Tibial nerve (tissue), 4 donors: ENCODE results near the gene ERC2. TPM values are rescaled to one million over a fixed set of nuclear protein-coding genes. Genes with fewer than 3 reads are reported as not detected.

Source experiments
- DNase-seq, 2 donors: peaks; one replicate each; pipeline ENCODE4 v3.0.0-alpha.2; 2019; ENCODE audit warnings: low spot score in 2 of 2
- H3K27ac ChIP-seq, 4 donors: fragments of 200-600 bp; sonication (generic) in 3 of 4; one replicate each; pipeline ENCODE4 v1.5.1; 2017 to 2019; ENCODE audit warnings: mild to moderate bottlenecking in 1 of 4
- H3K27me3 ChIP-seq, 2 donors: fragments of 200-600 bp; sonication (generic) in 1 of 2; one replicate each; pipeline versions ENCODE4 v1.5.1 to v1.6.0; 2017 to 2019
- H3K36me3 ChIP-seq, 3 donors: fragments of 200-600 bp; sonication (generic); one replicate each; pipeline ENCODE4 v1.5.1; 2018 to 2019
- H3K4me1 ChIP-seq, 4 donors: fragments of 200-600 bp; sonication (generic) in 3 of 4; one replicate each; pipeline ENCODE4 v1.5.1; 2017 to 2019
- H3K4me3 ChIP-seq, 4 donors: fragments of 200-600 bp; sonication (generic) in 3 of 4; one replicate each; pipeline ENCODE4 v1.5.1; 2017 to 2019; ENCODE audit warnings: mild to moderate bottlenecking in 1 of 4, moderate library complexity in 1 of 4
- H3K9me3 ChIP-seq, 4 donors: fragments of 200-600 bp; sonication (generic) in 3 of 4; one replicate each; pipeline ENCODE4 v1.5.1; 2017 to 2019
- EP300 ChIP-seq, 2 donors: sonication (generic); formaldehyde crosslinking; IDR thresholded peaks; one replicate each; pipeline ENCODE4 v1.6.1; 2017; ENCODE audit warnings: antibody characterized with exemption in 2 of 2, mild to moderate bottlenecking in 1 of 2
- POLR2A ChIP-seq, 2 donors: fragments of 450-650 bp; IDR thresholded peaks; one replicate each; pipeline ENCODE4 v1.6.1; 2017; ENCODE audit warnings: antibody characterized with exemption in 2 of 2, mild to moderate bottlenecking in 2 of 2, moderate library complexity in 2 of 2
- whole genome bisulfite sequencing, 2 donors: methylation state at CpG; one replicate each; pipeline ENCODE4 v1.1.5; 2018; 5-methylcytosine and 5-hydroxymethylcytosine counted together
- total RNA-seq, 4 donors: library from RNA; depleted of rRNA; stranded (reverse); fragments of >200 nt; gene quantifications; one replicate each; pipeline ENCODE4 v1.1.0, GENCODE V29; 2016
- TF ChIP-seq, protein P1 (sequence below), 5 experiments: fragments of 200-600 bp in 3 of 5; fragments of 450-650 bp in 2 of 5; sonication (generic) in 3 of 5; IDR thresholded peaks; one replicate each; pipeline ENCODE4 v1.5.1; 2016 to 2019; ENCODE audit warnings: antibody characterized with exemption in 5 of 5, mild to moderate bottlenecking in 3 of 5, moderate library complexity in 2 of 5

The ERC2 gene
- total RNA-seq, 4 donors from 2014 or later: 0.84 to 0.98 (median 0.90) TPM; not detected in 1

DNA sequence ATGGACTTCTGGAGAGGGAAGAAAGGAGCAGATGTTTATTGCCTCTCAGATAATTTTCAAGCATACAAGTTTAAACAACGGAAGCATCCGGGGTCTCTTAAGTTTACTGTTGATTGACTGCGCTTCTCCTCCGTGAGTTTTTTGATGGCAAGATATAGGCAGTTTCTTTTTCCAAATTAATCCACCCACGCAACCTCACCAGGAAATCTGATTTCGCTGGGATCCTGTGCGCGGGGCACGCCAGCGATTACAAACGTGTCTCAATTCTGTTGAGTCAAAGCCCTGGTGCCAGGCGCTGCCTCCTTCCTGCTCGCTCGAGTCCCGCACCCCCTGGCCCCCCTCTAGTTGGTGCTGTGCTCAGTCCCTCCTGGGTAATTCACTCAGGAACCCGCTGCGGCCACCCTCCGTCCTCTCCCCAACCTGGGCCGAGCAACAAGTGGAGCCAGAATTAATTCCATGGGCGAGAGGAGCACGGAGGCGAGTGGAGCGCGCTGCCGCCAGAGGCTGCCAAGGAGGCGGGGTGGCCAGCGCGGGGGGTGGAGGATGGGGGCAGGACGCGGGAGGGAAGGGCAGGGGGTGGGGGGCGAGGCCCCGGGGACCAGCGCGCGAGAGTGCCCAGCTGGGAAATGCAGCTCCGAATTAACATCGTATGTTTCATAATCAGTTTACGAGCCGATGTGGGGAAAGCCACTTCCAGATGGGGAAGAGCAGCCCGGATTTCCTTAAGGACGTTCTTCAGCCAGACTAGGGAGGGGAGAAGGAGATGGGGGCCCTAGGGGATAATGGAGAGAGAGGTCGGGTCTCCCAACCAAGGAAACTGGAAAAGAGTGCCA, 987.1 kb downstream of the ERC2 start:
- Histone ChIP-seq H3K27ac (no peak overlapping the region), H3K4me1 (peaks cover 0 to 42% (median 5%) of the 10 kb centered on the region in 4 donors), H3K9me3 (no peaks in the 10 kb centered on the region), H3K4me3 (peak overlapping the region in 3 of 4 donors; percentile 25 to 48 (median 26)), H3K36me3 (no peaks in the 10 kb centered on the region), H3K27me3 (peaks cover 0 to 86% of the 10 kb centered on the region in 2 donors)
- 4 to 5% methylated on average over 30 to 42 of the region's 42 CpGs for WGBS, 2 donors
- no peak for DNase-seq
- TF ChIP-seq EP300 (IDR thresholded peaks at IDR 0.05): no peak
- no peak for TF ChIP-seq POLR2A (IDR thresholded peaks at IDR 0.05)
- TF ChIP-seq, protein P1, sequence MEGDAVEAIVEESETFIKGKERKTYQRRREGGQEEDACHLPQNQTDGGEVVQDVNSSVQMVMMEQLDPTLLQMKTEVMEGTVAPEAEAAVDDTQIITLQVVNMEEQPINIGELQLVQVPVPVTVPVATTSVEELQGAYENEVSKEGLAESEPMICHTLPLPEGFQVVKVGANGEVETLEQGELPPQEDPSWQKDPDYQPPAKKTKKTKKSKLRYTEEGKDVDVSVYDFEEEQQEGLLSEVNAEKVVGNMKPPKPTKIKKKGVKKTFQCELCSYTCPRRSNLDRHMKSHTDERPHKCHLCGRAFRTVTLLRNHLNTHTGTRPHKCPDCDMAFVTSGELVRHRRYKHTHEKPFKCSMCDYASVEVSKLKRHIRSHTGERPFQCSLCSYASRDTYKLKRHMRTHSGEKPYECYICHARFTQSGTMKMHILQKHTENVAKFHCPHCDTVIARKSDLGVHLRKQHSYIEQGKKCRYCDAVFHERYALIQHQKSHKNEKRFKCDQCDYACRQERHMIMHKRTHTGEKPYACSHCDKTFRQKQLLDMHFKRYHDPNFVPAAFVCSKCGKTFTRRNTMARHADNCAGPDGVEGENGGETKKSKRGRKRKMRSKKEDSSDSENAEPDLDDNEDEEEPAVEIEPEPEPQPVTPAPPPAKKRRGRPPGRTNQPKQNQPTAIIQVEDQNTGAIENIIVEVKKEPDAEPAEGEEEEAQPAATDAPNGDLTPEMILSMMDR (IDR thresholded peaks at IDR 0.05): no peak

DNA sequence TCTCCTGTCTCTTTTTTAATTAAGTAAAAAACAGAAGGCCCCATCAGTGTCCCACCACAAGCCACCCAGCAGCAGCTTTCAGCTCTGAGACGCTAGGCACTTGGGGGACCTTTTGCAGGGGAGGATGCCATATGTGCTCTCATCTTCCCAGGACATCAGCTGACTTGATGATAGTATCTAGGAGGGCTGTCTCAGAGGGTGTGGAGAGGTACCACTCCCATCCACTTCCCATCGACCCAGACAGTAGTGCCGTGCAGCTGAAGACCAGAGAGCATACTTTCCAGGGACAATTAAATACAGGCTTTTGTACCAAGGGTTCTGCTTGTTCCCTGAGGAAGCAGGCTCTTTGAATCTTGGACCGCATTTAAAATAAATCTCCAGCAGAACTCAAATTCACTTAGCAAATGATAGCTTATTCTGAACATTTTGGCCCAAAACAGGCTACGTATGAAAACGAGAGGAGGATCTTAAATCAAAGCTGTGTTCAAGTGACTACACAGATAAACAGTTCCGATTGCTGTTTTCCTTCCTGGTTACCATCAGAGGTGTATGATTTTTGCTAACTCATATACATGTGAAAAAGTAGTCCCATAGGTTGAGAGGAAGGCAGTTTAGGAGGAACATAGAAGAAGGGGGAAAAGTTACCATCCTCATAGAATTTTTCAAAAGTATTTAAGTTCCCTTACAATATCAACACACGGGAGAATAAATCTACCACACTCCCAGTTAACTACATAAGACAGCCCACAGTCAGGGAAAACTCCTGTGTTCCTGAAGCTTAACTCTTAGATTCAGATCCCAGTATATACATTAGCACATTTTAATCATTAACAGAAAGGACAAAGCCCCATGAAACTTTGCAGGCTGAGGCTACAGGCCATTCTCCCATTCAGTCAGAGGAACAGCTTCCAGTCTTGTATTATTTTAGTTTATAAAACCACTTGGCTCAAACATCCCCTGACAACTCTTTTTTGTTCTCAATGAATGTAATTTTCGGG, 990.7 kb downstream of the ERC2 start:
- Histone ChIP-seq H3K27me3 (peaks cover 0 to 55% of the 10 kb centered on the region in 2 donors), H3K4me3 (no peak overlapping the region), H3K4me1 (peaks cover 0 to 21% (median 2%) of the 10 kb centered on the region in 4 donors), H3K27ac (no peak overlapping the region), H3K36me3 (no peaks in the 10 kb centered on the region), H3K9me3 (no peaks in the 10 kb centered on the region)
- no peak for DNase-seq
- TF ChIP-seq POLR2A (IDR thresholded peaks at IDR 0.05) (no peak), EP300 (IDR thresholded peaks at IDR 0.05) (no peak)
- TF ChIP-seq, protein P1 (IDR thresholded peaks at IDR 0.05): no peak
- WGBS, 2 donors: 78 to 83% methylated on average over 9 of the region's 9 CpGs

DNA sequence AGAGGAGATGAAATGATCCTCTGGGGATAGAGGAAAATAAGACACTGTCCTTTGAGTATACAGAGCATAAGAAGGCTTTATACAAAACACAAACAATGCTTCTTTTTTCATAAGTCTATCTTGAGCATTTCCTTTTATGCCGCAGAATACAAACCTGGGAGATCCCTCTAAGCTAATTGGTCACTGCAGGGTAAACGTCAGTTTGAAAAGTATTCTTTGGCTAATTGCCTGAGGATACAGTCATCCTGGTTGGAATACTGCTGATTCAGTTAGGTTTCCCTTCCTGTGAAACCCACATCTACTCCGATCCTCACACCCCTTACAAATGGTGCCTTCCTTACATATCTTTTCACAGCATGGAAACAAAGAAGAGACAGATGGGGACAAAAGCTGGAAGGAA, 991.8 kb downstream of the ERC2 start:
- H3K27me3 ChIP-seq: peaks cover 0 to 44% of the 10 kb centered on the region in 2 donors
- H3K27ac ChIP-seq: no peak overlapping the region
- H3K4me1 ChIP-seq: peaks cover 0 to 10% (median 0%) of the 10 kb centered on the region in 4 donors
- TF ChIP-seq, protein P1 (IDR thresholded peaks at IDR 0.05): no peak
- no peak for TF ChIP-seq EP300 (IDR thresholded peaks at IDR 0.05)
- TF ChIP-seq POLR2A (IDR thresholded peaks at IDR 0.05): no peak
- H3K36me3 ChIP-seq: no peaks in the 10 kb centered on the region
- H3K4me3 ChIP-seq: no peak overlapping the region
- H3K9me3 ChIP-seq: no peaks in the 10 kb centered on the region
- DNase-seq: no peak
- 73 to 76% methylated on average over 3 of the region's 3 CpGs for WGBS, 2 donors

DNA sequence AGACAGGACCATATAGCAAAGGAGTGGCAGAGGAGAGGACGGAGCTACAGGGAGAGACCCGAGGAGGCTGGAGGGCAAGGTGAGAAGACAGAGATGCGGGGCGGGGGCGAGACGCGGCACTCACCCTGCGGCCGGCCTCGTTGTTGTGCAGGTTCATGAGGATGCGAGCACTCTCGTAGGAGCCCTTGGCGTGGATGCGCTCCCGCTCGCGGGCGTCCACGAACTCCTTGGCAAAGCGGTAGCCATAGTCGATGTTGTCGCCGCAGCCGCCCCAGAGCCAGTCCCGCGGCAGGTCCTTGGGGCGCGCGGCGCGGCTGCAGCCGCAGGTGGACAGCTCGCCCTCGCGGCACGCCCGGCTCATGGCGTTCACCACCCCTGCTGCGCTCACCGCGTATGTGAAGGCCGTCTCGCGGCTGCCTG, 994.0 kb downstream of the ERC2 start:
- TF ChIP-seq, protein P1 (IDR thresholded peaks at IDR 0.05): no peak
- TF ChIP-seq EP300 (IDR thresholded peaks at IDR 0.05): no peak
- H3K27ac ChIP-seq: no peak overlapping the region
- no peaks in the 10 kb centered on the region for H3K4me1 ChIP-seq
- H3K9me3 ChIP-seq: no peaks in the 10 kb centered on the region
- no peak overlapping the region for H3K4me3 ChIP-seq
- peaks cover 0 to 5% (median 0%) of the 10 kb centered on the region in 3 donors for H3K36me3 ChIP-seq
- peaks cover 0 to 22% of the 10 kb centered on the region in 2 donors for H3K27me3 ChIP-seq
- DNase-seq: no peak
- WGBS, 2 donors: 80 to 82% methylated on average over 37 to 44 of the region's 44 CpGs
